ENCODE measurements around the gene MAOA.

Gene MAOA

DNA sequence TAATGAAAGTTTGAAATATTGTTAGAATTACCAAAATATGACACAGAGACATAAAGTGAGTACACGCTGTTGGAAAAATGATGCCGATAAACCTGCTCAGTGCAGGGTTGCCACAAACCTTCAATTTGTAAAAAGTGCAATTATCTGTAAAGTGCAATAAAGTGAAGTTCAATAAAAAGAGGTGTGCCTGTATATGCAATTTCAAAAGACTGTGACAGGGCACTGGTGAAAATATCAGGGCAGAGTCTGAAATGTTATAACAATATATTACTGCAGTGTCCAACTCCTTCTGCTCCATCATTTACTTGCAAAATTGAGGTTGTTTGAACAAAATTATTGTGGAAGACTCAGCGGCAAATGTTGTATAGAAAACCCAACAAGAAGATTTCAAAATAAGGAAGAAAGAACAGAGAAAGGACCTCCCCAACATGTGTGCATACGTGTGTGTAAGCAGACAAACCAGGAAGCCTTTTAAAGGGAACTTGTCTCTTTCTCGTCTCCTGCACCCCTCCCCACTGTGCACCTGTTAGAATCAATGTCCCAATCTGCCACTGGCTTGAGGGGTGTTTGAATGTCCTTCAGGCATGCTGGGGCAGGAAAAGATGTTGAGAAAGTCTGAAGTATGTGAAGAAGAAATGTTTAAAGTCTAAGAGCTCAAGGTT is 130.0 kb downstream of the MAOA start:
- Histone ChIP-seq H3K27me3 (ENCODE audit: insufficient read depth, low read length, poor library complexity, severe bottlenecking) (no peaks in the 10 kb centered on the region), H2AFZ (ENCODE audit: low read length) (no peak overlapping the region), H3F3A (ENCODE audit: low read depth) (no peaks in the 10 kb centered on the region), H3K9ac (ENCODE audit: low read depth, low read length, poor library complexity, severe bottlenecking) (no peak overlapping the region), H4K20me1 (ENCODE audit: insufficient read depth, low read length, poor library complexity, severe bottlenecking) (no peaks in the 10 kb centered on the region), H3K4me1 (ENCODE audit: insufficient read depth, low read length, poor library complexity, severe bottlenecking) (no peaks in the 10 kb centered on the region), H3K4me3 (ENCODE audit: low read length, poor library complexity, severe bottlenecking) (no peak overlapping the region), H3K9me2 (replicated peaks; ENCODE audit: low read depth, low read length) (no peaks in the 10 kb centered on the region), H3K79me2 (ENCODE audit: insufficient read depth, low read length) (no peaks in the 10 kb centered on the region), H3K9me3 (ENCODE audit: insufficient read depth, low read depth, low read length) (no peaks in the 10 kb centered on the region), H3K36me3 (ENCODE audit: insufficient read depth, low read length) (no peaks in the 10 kb centered on the region), H3K4me2 (ENCODE audit: low read depth, low read length, poor library complexity, severe bottlenecking) (no peak overlapping the region)
- TF ChIP-seq, protein P1, sequence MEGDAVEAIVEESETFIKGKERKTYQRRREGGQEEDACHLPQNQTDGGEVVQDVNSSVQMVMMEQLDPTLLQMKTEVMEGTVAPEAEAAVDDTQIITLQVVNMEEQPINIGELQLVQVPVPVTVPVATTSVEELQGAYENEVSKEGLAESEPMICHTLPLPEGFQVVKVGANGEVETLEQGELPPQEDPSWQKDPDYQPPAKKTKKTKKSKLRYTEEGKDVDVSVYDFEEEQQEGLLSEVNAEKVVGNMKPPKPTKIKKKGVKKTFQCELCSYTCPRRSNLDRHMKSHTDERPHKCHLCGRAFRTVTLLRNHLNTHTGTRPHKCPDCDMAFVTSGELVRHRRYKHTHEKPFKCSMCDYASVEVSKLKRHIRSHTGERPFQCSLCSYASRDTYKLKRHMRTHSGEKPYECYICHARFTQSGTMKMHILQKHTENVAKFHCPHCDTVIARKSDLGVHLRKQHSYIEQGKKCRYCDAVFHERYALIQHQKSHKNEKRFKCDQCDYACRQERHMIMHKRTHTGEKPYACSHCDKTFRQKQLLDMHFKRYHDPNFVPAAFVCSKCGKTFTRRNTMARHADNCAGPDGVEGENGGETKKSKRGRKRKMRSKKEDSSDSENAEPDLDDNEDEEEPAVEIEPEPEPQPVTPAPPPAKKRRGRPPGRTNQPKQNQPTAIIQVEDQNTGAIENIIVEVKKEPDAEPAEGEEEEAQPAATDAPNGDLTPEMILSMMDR (conservative IDR thresholded peaks at IDR 0.05; ENCODE audit: low read length), result no peak
- no peak for TF ChIP-seq EZH2phosphoT487 (IDR thresholded peaks at IDR 0.05; ENCODE audit: borderline replicate concordance)

All from Loucy (cell line).